Common myeloid progenitor, CD34-positive (primary cell): ENCODE results near the gene KICS2.
"Not testable (repeated sequence)": the region's sequence is repeated elsewhere in the genome, so short reads cannot be mapped to it uniquely, and the experiment has no call there.

Source experiments
- CTCF ChIA-PET: fragments of 350-600 bp; sonication (Branson Sonifier 250); formaldehyde crosslinking; loops from one replicate; lab custom pipeline; 2021; ENCODE audit warnings: antibody characterized with exemption; lab: Charles Lee
- POLR2A ChIA-PET: fragments of 350-600 bp; sonication (Branson Sonifier 250); formaldehyde crosslinking; loops from one replicate; lab custom pipeline; 2021; ENCODE audit warnings: antibody characterized with exemption; lab: Charles Lee
- DNase-seq, 3 donors: peaks; one replicate each; pipeline versions ENCODE4 v3.0.0 to v3.0.0-alpha.2; 2013
- H3K27ac ChIP-seq, 2 experiments: 1 replicate in 1 of 2; 2 replicates in 1 of 2; pipeline ENCODE4 v1.7.0; 2013; ENCODE audit warnings: inconsistent platforms in 2 of 2, low read length in 2 of 2, mild to moderate bottlenecking in 2 of 2, low read depth in 1 of 2, moderate library complexity in 1 of 2; ENCODE audit not compliant: severe bottlenecking in 2 of 2, insufficient read depth in 1 of 2, poor library complexity in 1 of 2
- H3K27me3 ChIP-seq, 5 experiments: replicated peaks in 2 of 5; 1 replicate in 3 of 5; 2 replicates in 2 of 5; pipeline versions ENCODE4 v1.6.1 to v1.7.0; 2013; ENCODE audit warnings: low read length in 4 of 5, mild to moderate bottlenecking in 2 of 5, moderate library complexity in 2 of 5, inconsistent platforms in 1 of 5; ENCODE audit not compliant: insufficient read depth in 5 of 5, control insufficient read depth in 4 of 5
- H3K36me3 ChIP-seq, 4 experiments: 1 replicate in 2 of 4; 2 replicates in 2 of 4; pipeline versions ENCODE4 v1.6.1 to v1.7.0; 2013; ENCODE audit warnings: low read length in 3 of 4, control low read depth in 1 of 4, mild to moderate bottlenecking in 1 of 4; ENCODE audit not compliant: control insufficient read depth in 4 of 4, insufficient read depth in 4 of 4
- H3K4me1 ChIP-seq, 4 experiments: 1 replicate in 3 of 4; 2 replicates in 1 of 4; pipeline versions ENCODE4 v1.6.1 to v1.7.1; 2013; ENCODE audit warnings: low read length in 3 of 4, mild to moderate bottlenecking in 3 of 4, control low read depth in 1 of 4, inconsistent platforms in 1 of 4, moderate library complexity in 1 of 4; ENCODE audit not compliant: control insufficient read depth in 4 of 4, insufficient read depth in 4 of 4; ENCODE audit errors: control extremely low read depth in 1 of 4
- H3K4me3 ChIP-seq, 7 experiments: 1 replicate in 4 of 7; 2 replicates in 3 of 7; pipeline versions ENCODE4 v1.5.1 to v1.7.0; 2013; ENCODE audit warnings: mild to moderate bottlenecking in 7 of 7, low read length in 6 of 7, moderate library complexity in 6 of 7, inconsistent platforms in 2 of 7, low read depth in 2 of 7, control low read depth in 1 of 7; ENCODE audit not compliant: insufficient read depth in 4 of 7, control insufficient read depth in 1 of 7; ENCODE audit errors: extremely low read depth in 1 of 7
- H3K9me3 ChIP-seq, 5 experiments: 1 replicate in 4 of 5; 2 replicates in 1 of 5; pipeline versions ENCODE4 v1.6.1 to v1.7.1; 2013; ENCODE audit warnings: low read length in 4 of 5, mild to moderate bottlenecking in 2 of 5, inconsistent platforms in 1 of 5, low read depth in 1 of 5, moderate library complexity in 1 of 5; ENCODE audit not compliant: control insufficient read depth in 4 of 5, insufficient read depth in 2 of 5; ENCODE audit errors: control extremely low read depth in 1 of 5
- WGBS: methylation state at CpG from one replicate; pipeline ENCODE4 v1.1.5; 2013; ENCODE audit not compliant: insufficient coverage; 5-methylcytosine and 5-hydroxymethylcytosine counted together

The KICS2 gene

DNA sequence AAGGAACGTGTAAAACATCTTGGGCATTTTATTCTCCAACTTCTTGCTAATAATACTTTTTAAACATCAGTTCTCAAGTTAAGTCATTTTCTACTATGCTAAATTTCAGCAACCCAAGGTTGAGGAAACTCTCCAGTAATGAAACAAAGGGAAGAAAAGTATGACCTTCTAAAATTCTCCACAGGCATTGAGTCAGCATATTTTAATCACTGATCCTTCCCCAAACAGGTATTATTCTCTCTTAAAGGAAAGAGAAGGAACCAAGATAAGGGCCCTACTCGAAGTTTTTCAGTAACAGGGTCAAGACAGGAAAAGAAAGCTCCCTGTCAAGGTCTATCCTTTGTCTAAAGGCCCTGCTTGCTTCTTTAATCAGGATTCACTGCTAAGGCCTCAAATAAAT is 3.0 kb downstream of the KICS2 start:
- Histone ChIP-seq H3K4me3 (peak overlapping the region in 3 of 7 experiments; percentile 24 to 75 (median 44)), H3K27ac (peak overlapping the region; percentile 37 to 81), H3K9me3 (no peaks in the 10 kb centered on the region), H3K27me3 (no peaks in the 10 kb centered on the region), H3K36me3 (peaks cover 0 to 10% (median 7%) of the 10 kb centered on the region in 4 experiments), H3K4me1 (peaks cover 11 to 45% (median 17%) of the 10 kb centered on the region in 4 experiments)
- CTCF ChIA-PET, result interaction anchor here (1.6 to 1.7 kb wide), 2 partner anchors 18 to 38 kb away, joined by 3 read pairs; no protein-coding TSS in a partner anchor
- WGBS, result 0% methylated on average over 1 of the region's 2 CpGs
- POLR2A ChIA-PET, result no interaction called here
- peak; percentile 22 to 39 (median 27) for DNase-seq

DNA sequence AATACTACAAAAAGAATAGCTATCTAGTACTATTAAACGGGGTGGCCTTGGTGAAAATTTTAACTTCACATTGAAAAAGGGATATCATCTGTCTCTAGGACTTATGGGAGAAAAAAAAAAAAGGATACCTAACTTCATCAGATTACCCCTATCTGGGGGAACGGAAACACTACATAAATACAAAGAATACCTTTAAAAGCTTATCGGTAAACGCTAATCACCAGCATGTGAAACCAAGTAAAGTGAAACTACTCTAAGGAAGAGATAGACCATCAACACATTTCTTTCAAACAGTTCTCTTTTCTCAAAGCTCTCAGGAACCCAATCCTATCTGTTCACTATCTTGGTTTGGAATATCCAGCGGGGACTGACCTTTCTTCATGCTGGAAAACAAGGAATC is 3.5 kb downstream of the KICS2 start:
- POLR2A ChIA-PET, result no interaction called here
- H3K9me3 ChIP-seq, result no peaks in the 10 kb centered on the region
- DNase-seq, result peak in 2 of 3 donors; percentile 33 to 49

DNA sequence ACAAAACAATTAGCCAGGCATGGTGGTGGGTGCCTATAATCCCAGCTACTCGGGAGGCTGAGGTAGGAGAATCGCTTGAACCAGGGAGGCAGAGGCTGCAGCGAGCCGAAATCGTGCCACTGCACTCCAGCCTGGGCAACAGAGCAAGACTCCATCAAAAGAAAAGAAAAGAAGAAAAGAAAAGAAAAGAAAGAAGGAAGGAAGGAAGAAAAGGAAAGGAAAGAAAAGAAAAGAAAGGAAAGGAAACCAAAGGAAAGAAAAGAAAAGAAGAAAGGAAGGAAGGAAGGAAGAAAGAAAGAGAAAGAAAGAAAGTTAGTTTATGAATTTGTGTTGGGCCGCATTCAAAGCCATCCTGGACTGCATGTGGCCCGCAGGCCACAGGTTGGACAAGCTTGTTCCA is 4.5 kb downstream of the KICS2 start:
- H3K9me3 ChIP-seq, H3K27me3 ChIP-seq, POLR2A ChIA-PET, DNase-seq: not testable (repeated sequence)
- Histone ChIP-seq H3K4me1 (peaks cover 11 to 45% (median 17%) of the 10 kb centered on the region in 4 experiments), H3K27ac (peak overlapping the region in 1 of 2 experiments; percentile 81), H3K4me3 (peak overlapping the region in 1 of 7 experiments; percentile 42), H3K36me3 (peaks cover 5 to 23% (median 15%) of the 10 kb centered on the region in 4 experiments)
- CTCF ChIA-PET, result interaction anchor here (1.6 to 1.7 kb wide), 2 partner anchors 36 to 38 kb away, joined by 3 to 4 read pairs; no protein-coding TSS in a partner anchor
- 98% methylated on average over 6 of the region's 7 CpGs for WGBS

More for the DNA sequence above, 3.5 kb downstream of the KICS2 start:
- WGBS, result 20% methylated on average over 1 of the region's 5 CpGs
- CTCF ChIA-PET, result interaction anchor here (0.8 to 1.7 kb wide), 3 partner anchors 37 to 382 kb away, joined by 3 to 4 read pairs (median 3); no protein-coding TSS in a partner anchor
- H3K4me1 ChIP-seq, result peaks cover 11 to 45% (median 17%) of the 10 kb centered on the region in 4 experiments
- no peaks in the 10 kb centered on the region for H3K27me3 ChIP-seq
- H3K4me3 ChIP-seq, result peak overlapping the region in 5 of 7 experiments; percentile 24 to 75 (median 44)
- H3K27ac ChIP-seq, result peak overlapping the region; percentile 37 to 81
- peaks cover 0 to 15% (median 11%) of the 10 kb centered on the region in 4 experiments for H3K36me3 ChIP-seq

DNA sequence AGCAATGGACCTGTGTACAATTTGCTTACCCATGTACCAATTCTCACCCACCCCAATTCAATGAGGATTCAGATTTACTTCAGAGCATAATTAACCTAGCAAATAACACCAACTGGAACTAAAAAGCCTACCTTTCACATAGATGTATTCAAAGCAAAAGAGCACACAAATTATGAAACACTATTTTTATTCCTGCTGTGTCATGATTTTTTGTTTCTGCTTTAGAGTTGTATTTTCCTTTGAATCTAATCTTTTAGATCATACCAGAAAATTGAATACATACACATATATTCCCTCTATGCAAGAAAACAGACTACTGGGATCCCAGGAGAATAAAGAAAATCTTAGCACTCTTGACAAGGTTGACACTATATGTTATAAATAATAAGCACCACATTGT is 5.9 kb downstream of the KICS2 start:
- Histone ChIP-seq H3K4me3 (no peak overlapping the region), H3K9me3 (peaks cover 0 to 3% (median 0%) of the 10 kb centered on the region in 5 experiments), H3K36me3 (peaks cover 10 to 34% (median 22%) of the 10 kb centered on the region in 4 experiments), H3K27me3 (no peaks in the 10 kb centered on the region), H3K4me1 (peaks cover 7 to 41% (median 13%) of the 10 kb centered on the region in 4 experiments), H3K27ac (no peak overlapping the region)
- DNase-seq, result no peak
- POLR2A ChIA-PET, result interaction anchor here (0.6 kb wide), 1 partner anchor 12 kb away, joined by 3 read pairs; no protein-coding TSS in a partner anchor
- CTCF ChIA-PET, result no interaction called here

DNA sequence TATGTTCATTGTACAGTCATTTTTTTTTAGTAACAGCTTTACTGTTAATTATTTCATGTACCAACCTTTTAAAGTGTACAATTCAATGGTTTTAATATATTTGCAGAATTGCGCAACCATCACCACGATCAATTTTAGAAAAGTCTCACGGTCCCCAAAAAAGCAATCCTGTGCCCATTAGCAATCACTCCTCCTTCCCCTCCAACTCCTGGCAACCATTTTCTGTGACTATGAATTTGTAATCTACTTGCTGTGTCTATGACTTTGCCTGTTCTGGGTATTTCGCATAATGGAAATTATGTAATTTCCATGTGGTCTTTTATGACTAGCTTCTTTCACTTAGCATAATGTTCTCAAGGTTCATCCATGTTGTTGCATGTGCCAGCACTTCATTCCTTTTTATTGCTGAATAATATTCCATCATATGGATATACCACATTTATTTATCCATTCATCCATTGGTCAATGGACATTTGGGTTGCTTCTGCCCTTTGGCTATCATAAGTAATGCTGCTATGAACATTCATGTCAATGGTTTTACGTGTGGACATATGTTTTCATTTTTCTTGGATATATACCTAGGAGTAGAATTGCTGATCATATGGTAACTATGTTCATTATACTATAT is 9.9 kb downstream of the KICS2 start:
- Histone ChIP-seq H3K27ac (no peak overlapping the region), H3K4me1 (peaks cover 0 to 6% (median 0%) of the 10 kb centered on the region in 4 experiments), H3K9me3 (peaks cover 0 to 3% (median 0%) of the 10 kb centered on the region in 5 experiments), H3K4me3 (no peak overlapping the region), H3K36me3 (peaks cover 13 to 51% (median 34%) of the 10 kb centered on the region in 4 experiments), H3K27me3 (no peaks in the 10 kb centered on the region)
- WGBS, result 100% methylated on average over 2 of the region's 5 CpGs
- POLR2A ChIA-PET, result interaction anchor here (0.6 kb wide), 1 partner anchor 378 kb away, joined by 3 read pairs; no protein-coding TSS in a partner anchor
- DNase-seq, result no peak
- CTCF ChIA-PET, result no interaction called here

DNA sequence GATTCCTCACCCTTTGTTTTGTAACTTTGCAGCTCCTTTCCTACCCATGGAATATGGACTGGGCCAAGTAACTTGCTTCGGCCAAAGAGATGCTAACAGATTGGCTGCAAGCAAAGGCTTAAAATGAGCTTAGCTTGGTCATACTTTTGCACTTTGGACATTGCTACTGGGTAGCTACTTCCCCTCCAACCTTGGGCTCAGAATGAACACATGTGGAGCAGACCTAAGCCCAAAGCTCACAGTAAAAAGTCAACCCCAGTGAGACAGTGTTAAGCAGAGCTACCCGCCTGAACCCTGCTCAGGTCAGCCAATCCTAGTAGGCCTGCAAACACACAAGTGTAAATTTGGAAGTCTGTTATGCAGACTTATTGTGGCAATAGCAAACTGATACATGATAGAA is 14.6 kb downstream of the KICS2 start:
- ChIA-PET POLR2A (no interaction called here), CTCF (no interaction called here)
- no peak overlapping the region for H3K4me3 ChIP-seq
- whole genome bisulfite sequencing, result 100% methylated on average over 2 of the region's 2 CpGs
- H3K9me3 ChIP-seq, result peaks cover 0 to 4% (median 0%) of the 10 kb centered on the region in 5 experiments
- H3K4me1 ChIP-seq, result no peaks in the 10 kb centered on the region
- no peak overlapping the region for H3K27ac ChIP-seq
- peaks cover 14 to 58% (median 25%) of the 10 kb centered on the region in 4 experiments for H3K36me3 ChIP-seq
- DNase-seq, result no peak
- H3K27me3 ChIP-seq, result no peaks in the 10 kb centered on the region

DNA sequence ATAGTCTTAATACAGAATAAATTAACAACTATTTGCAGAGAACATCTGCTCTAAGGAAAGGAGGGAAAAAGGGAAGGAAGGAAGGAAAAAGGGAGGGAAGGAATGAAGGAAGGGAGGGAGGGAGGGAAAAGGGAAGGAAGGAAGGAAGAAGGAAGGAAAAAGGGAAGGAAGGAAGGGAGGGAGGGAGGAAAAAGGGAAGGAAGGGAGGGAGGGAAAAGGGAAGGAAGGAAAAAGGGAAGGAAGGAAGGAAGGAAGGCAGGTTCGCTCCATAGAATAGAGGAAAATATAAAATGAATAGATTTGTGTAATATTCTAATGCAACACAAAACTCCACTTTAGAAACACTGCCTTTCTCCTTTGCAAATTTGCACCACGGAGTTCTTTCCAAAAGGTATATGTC is 16.6 kb downstream of the KICS2 start:
- WGBS, result no CpG with 5 or more reads among the region's 2 CpGs
- Histone ChIP-seq H3K27ac (no peak overlapping the region), H3K9me3 (peaks cover 0 to 2% (median 0%) of the 10 kb centered on the region in 5 experiments), H3K36me3 (peaks cover 10 to 57% (median 22%) of the 10 kb centered on the region in 4 experiments), H3K4me3 (no peak overlapping the region), H3K27me3 (no peaks in the 10 kb centered on the region), H3K4me1 (no peaks in the 10 kb centered on the region)
- ChIA-PET CTCF (interaction anchor here (1.0 kb wide), 1 partner anchor 48 kb away, joined by 4 read pairs; no protein-coding TSS in a partner anchor), POLR2A (no interaction called here)
- DNase-seq, result no peak
